Activated CD4-positive, alpha-beta T cell treated with anti-CD3 and anti-CD28 coated beads, Interleukin-10, Interleukin-2, amounts not matched to agents 100 ng/mL and 50 ng/mL, durations not matched to agents 16 hours and 8 hours (primary cell): ENCODE results near the gene AS3MT.

ENCODE experiments used
- DNase-seq: peaks from one replicate; pipeline ENCODE4 v3.0.0-alpha.2; 2020

Gene AS3MT

DNA sequence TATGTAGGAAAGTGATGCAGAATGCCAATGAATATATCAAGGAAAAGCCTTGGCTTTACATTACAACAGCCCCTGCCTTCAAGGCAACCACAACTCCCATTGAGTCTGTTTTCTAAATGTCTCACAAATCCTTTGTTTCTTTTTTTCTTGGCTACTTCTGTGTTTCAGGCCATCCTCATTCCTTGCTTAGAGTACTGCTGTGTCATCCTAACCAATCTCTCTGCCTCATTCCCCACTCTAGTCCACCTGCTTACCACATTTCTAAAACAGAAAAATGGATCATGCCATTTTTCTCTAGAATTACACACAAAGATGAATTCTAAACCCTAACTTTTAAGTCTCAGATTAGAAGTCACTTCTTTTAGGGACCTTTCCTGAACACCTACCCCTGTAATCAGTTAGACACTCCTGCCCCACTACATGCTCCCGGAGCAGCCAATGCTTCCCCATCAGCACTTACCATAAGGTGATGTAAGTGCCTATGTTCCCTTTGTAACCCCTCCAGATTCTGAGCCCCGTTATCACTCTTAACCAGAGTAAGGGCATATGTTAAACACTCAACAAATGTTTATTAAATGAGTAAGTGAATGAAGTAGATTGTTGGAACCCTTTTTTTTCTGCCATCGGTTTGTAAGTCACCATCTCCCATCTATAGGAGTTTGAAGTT, 12.4 kb upstream of the AS3MT start:
- no peak for DNase-seq

DNA sequence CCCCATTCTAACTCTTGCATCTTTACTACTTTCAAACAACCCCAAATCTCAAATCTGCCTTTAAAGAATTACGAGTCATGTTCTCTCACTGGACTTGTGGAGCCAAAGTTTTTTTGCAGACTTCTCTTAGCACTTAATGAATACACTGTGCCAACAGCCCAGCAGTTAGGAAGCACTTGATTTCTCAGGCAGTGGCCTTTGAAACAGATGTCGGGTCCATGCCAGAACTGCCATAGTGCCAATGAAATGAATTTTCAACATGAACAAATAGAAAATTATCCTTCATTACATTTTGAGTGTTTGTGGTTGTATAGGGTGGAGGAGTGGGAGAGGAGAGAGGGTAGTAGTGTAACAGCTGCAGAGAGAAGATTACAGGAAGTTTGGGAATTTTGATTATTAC, 9.4 kb upstream of the AS3MT start:
- DNase-seq, result no peak

GRCh38 chr10:102863660-102864059, 5.6 kb upstream of the AS3MT start:
- DNase-seq, result no peak

- DNase-seq, result no peak
These were observed 3.6 kb upstream of the AS3MT start for GRCh38 chr10:102865620-102866019.

DNA sequence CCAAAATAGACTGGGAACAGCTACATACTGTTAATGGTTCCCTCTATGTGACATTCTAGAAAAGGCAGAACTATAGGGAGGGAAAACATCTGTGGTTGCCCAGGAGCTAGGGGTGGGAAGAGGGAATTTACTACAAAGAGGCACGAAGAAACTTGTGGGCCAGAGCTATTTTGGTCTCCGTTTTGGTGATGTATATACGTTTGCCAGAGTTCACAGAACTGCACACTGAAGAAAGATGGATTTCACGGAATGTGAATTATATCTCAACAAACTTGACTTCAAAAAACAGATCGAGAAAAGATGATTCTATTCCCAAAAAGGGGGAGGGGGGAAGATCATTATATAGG, 386 bp upstream of the AS3MT start:
- DNase-seq, result no peak

- no peak for DNase-seq
These were observed 951 bp downstream of the AS3MT start for GRCh38 chr10:102870221-102870620.

DNA sequence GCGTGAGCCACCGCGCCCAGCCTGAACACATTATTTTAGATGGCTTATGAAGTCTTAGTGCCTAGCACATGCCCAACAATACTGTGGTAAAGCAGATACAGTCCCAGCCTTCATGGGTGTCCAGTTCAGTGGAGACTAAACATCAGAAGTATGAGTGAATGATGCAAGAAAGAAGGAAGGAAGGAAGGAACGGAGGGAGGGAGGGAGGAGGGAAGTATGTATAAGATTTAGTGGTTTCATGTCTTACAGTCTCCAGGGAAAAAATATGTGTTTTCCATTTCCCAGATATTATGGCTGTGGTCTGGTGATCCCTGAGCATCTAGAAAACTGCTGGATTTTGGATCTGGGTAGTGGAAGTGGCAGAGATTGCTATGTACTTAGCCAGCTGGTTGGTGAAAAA, 2.9 kb downstream of the AS3MT start:
- no peak for DNase-seq

GRCh38 chr10:102876747-102877153, 7.5 kb downstream of the AS3MT start:
- no peak for DNase-seq

DNA sequence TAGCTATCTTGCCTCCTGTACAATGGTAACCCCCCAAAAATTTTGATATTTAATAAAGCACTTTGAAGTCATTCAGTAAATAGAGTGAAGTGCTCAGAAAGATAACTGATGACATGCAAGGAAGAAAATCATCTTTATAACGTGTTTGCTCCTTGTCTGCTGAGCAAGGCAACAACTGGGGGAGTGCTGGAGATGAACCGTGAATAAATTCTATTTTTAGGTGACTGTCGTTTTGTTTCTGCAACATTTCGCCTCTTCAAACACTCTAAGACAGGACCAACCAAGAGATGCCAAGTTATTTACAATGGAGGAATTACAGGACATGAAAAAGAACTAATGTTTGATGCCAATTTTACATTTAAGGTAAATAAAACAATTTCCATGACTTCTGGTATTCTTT, 9.4 kb downstream of the AS3MT start:
- no peak for DNase-seq

- no peak for DNase-seq
These were observed 11.0 kb downstream of the AS3MT start for GRCh38 chr10:102880256-102880655.

DNA sequence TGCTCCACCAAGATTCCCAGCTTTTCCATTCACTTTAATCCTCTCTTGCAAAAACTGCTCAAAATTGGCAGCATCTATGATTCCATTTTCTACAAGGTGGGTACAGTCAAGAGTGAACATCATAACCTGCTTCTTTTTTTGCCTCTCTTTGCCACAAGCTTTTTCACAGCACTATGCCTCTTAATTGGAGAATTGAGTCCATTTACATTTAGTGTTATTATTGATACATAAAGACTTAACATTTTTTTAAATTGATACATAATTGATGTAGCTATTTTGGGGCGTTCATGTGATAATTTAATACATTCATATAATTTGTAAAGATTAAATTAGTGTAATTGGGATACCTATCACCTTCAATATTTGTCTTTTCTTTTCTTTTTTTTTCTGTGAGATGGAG, 18.8 kb downstream of the AS3MT start:
- DNase-seq, result no peak

- DNase-seq, result no peak
These were observed 25.4 kb downstream of the AS3MT start for GRCh38 chr10:102894466-102895213.

- no peak for DNase-seq
These were observed 30.7 kb downstream of the AS3MT start for GRCh38 chr10:102900006-102900405.

GRCh38 chr10:102904346-102904745, 35.1 kb downstream of the AS3MT start:
- no peak for DNase-seq

DNA sequence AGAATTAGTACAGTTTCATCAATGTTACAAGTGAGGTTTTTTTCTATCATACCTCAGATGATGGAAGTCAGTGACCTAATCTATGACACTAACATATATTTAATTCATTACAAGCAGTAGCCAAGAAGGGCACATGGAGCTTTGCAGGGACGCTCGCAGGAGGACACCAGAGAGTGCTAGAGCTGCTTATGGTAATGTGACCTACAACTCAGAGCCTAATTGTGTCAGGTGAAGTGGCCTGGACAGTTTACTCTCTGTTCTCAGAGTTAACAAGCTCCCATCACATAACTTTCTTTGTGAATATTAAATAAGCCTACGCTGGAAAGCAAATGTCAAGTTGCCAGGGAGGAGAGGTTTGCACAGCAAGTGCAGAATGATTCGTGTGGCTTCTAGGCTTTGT, 37.2 kb downstream of the AS3MT start:
- no peak for DNase-seq

DNA sequence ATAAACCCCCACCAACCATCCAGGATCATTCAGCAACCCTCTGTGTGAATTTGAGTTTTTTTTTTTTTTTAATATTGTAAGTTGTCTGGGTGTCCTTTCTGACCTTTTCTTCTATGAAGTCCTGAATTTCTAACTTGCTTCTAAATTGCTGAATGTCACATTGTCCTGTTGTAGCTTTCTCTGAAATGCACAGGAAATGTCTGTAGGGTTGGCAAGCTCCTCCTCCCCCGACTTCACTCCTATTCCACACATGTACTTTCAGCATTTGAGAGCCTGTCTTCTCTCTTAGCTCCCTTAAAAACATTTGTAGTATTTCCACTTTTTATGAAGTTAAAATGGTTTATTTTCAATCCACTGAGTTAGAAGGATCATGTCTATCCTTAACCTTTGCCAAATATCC, 45.5 kb downstream of the AS3MT start:
- no peak for DNase-seq

DNA sequence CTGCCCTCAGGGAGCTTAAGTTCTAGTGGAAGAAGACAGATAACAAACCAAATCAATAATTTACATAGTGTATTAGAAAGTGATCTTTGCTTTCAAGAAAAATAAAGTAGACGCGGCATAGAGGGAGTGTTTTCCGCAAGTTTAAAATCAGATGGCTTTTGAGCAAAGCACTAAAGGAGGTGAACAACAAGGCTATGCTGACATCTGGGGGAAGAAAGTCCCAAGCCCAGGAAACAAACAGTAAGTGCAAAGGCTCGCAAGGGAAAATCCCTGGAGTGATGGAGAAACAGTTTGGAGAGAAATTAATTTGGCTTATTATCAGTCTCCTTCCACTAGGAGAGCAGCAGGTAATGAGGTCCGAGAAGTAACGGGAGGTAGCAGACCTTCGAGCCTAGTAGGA, 46.9 kb downstream of the AS3MT start:
- DNase-seq, result no peak

DNA sequence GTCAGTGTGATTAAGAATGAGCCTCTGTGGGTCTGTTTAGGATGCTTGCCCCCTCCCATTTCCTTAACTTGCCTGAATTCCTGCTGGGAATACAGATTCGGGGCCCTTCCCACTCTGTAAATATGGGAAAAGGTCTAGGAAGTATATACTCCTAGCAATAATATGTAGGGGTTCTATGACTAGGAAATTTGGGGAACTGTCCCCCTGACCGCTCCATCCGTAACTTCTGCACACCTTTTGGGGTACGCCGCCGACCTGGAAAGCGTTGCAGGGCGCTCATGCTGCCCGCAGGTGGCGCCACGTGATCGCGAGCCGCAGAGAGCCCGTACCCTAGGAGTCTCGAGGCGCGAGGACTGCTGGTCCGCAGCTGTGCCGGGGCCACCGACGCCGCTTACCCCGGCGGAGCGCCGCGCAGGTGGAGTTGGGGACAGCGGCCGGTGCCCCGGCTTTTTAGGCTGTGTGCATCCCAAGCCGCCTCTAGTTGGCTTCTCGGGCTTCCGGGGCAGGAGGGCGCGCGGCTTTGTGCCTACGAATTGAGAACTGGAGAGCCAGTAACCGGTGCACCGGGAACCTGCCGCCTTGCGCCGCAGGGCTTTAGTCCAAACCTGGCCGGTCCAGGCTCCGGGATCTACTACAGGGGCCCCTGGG, 48.2 kb downstream of the AS3MT start:
- peak; percentile 86 for DNase-seq

DNA sequence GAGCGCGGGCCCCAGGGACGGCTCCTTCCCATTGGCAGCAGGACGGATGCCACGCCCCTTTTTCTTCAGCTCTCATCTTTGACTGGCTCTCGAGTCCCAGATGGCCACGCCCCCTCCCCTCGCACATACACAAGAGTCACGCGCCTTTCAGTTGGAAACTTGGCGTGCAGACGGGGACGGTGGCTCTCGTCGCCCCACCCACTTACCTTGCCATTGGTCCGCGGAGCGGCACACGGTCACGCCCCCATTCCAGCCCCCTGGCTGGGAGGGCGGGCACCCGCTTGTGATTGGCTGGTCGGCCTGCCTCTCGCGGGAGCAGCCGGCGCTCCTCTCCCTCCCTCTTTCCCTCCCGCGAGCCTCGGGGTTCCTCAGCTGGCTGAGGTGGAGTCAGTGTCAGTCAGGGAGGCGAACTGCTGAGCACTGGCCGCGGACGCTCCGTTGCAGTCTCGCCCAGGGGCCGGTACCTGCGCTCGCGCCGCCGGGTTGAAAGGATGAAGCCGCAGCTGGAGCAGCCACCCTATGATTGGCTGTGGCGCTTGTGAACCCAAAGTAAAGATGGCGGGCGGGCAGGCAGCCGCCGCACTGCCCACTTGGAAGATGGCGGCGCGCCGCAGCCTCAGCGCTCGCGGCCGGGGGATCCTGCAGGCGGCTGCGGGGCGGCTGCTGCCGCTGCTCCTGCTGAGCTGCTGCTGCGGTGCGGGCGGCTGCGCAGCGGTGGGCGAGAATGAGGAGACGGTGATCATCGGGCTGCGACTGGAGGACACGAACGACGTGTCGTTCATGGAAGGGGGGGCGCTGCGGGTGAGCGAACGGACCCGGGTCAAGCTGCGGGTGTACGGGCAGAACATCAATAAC, 48.9 kb downstream of the AS3MT start, which contains the start of gene CNNM2:
Gene CNNM2, plus strand, starts transcription at position 333 of the 855 bp plus-strand sequence. Its CDS starts 187 bp downstream, at position 520.
- peak; percentile 100 for DNase-seq

DNA sequence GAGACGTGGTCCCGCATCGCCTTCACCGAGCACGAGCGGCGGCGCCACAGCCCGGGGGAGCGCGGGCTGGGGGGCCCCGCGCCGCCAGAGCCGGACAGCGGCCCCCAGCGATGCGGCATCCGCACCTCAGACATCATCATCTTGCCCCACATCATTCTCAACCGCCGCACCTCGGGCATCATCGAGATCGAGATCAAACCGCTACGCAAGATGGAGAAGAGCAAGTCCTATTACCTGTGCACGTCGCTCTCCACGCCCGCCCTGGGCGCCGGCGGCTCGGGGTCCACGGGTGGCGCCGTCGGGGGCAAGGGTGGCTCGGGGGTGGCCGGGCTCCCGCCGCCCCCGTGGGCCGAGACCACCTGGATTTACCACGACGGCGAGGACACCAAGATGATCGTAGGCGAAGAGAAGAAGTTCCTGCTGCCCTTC, 49.6 kb downstream of the AS3MT start:
- DNase-seq, result peak; percentile 40

DNA sequence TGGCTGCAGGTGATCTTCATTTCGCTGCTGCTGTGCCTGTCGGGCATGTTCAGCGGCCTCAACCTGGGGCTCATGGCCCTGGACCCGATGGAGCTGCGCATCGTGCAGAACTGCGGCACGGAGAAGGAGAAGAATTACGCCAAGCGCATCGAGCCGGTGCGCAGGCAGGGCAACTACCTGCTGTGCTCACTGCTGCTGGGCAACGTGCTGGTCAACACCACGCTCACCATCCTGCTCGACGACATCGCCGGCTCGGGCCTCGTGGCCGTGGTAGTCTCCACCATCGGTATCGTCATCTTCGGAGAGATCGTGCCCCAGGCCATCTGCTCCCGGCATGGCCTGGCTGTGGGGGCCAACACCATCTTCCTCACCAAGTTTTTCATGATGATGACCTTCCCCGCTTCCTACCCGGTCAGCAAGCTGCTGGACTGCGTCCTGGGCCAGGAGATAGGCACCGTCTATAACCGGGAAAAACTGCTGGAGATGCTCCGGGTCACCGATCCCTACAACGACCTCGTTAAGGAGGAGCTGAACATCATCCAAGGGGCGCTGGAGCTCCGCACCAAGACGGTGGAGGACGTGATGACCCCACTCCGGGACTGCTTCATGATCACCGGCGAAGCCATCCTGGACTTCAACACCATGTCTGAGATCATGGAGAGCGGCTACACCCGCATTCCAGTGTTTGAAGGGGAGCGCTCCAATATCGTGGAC, 50.1 kb downstream of the AS3MT start:
- DNase-seq, result no peak

DNA sequence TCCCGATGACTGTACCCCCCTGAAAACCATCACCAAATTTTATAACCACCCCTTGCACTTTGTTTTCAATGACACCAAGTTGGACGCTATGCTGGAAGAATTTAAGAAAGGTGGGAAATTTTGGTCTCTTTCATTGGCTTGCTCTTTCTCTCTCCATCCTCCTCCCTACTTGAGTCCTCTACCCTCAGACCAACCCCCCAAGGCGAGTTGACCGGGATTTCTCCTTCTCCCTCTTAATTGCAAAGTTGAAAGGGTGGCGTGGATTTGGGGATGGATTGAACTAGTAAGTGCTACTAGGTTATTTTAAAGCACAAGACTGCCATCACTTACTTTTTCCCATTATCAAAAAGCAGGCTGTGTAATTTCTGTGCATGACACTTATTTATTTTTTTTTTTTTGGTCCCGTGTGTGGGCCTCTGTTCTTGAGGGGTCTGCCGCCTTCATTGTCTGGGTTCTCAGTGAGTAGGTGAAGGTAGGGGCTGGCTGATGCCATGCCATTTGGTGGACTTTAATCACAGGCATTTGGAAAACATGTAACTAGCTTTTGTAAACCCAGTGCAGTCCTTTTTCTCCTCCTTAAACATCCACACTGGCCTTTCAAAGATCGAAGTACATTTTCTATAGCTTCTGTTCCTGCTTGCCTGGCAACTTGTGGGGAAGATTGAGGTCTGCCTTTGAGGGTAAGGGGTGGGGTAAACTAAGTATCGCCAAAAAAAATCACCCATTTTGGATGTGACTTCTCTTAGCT, 50.9 kb downstream of the AS3MT start:
- DNase-seq, result no peak
